ENCODE results near the gene DNAJC6.

DNAJC6 gene

DNA sequence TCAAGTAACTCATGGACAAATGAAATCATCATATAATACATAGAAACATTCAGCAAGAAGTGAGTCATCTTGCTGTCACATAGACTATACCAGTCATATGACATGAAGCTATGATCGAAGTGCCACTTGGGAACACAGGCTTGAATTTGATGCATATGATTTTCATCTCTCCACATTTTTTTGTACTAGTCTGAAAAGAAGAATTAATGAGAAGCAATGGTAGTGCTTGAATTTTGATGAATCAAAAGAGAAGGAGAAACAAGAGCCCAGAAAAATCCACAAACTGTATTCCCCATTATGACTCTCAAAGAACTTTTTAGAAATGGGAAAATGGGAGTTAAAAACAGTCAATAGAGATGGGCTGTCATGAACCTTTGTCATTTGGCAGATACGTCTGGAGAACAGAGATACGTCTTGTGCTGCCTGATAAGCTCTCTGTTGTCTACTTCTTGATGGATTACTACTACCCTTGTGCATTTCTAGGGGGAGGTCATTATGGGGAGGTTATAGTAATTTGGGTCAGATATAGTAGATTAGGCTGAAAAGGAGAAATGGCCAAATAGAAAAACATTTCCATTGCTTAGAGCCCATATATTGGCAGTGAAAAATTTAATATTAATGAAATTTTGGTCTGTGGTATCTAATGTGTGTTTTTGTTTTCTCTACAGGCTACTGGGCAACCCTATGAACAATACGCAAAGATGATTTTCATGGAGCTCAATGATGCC, 103.1 kb downstream of the DNAJC6 start:
- peak; percentile 48 for DNase-seq

DNA sequence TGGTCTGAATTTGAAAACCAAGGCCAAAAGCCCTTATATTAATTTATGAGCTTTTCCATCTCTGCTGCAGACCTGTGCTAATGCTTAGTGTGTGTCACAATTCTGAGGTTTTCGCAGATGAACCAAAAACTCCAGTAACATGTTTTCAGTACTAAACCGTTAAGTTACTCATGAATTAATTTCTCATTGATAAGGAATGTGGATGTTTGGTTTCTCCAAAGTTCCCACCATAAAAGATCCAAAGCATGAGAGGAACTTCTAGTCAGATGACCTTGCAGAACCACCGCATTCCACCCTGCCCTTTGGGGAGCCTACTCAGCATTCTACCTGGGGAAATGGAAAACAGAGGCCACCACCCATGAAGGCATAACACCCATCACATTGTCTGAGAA, 103.6 kb downstream of the DNAJC6 start:
- DNase-seq = peak; percentile 79

DNA sequence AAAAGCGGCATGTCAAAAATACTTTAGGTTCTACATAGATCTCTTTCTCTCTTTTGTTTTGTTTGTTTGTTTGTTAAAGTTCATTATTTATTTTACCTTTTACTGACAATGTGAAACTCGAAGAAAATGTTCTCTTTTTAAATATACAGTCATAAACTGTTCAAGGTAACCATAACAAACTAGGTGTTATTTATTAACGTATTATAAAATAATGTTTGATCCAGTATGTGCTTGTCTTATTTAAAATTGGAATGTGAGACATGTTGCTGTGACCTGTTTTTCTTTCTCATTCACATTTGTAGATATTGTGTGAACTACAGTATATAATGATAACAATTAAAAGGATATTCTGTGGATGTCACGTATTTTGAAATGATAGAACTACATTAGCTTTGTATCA, 105.2 kb downstream of the DNAJC6 start:
- DNase-seq = no peak

DNA sequence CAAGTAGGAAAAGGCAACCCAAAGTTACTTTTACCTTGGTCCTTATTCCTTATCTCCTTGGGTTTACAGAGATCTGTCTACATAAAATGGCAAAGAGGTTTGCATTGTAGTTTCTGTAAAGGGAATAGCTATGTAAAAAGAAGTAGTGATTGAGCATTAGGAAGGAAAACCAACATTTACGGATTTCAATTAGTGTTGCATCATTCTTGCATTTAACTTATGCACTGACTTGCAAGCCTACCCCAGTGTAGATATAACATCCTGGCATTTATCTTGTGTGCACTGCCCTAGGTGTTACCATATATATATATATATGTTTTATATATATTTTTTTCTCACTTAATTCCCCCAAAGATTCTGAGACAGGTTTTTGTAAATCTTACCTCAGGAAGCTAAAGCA, 107.4 kb downstream of the DNAJC6 start:
- no peak for DNase-seq

DNA sequence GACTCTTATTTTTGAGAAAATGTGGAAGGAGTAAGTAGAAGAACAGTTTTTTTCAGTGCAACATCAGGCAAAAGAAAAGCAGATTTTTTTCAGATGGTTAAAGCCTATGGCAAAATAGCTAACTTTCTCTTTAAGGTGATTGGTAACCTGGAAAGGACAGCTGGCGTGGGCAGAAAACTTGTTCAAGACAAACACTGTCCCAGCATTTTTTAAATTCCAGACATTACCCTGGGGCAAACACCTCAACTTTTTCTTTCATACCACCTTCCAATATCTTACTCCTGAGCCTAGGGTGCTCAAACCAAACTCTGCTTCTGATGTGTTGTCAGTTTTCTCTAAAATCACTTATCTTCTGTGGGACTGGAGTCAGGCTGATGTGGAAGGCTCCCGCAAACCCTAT, 108.4 kb downstream of the DNAJC6 start:
- DNase-seq = no peak

DNA sequence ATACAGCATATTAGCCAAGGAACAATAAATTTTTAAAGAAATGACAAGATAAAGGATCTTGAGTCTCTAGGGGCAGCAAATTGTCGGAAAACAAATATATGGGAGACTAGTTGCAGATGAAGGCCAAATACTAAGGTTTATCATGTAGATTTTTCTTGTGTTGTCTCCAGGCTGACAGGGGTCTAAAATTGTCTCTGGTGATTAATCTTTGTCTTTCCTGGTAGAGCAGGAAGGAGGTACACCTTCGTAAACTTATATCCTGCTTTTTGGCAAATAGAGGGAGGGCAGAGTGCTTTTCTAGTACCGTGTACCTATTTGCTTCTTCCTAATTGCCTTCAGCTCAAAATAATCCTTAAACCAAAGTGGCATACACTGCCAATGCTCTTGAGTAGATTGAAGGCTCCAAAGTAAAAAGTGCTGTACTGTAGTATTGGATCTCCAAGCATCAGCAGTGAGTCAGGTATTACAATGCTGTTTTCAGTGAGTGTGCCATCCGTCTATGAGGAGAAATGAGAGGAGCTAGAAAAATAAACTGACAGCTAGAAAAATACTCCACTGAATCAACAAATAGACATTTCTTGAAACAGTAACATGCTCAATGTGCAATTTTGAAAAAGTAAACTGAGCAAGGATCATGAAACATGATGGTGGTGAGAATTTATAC, 109.3 kb downstream of the DNAJC6 start:
- peak; percentile 40 for DNase-seq

DNA sequence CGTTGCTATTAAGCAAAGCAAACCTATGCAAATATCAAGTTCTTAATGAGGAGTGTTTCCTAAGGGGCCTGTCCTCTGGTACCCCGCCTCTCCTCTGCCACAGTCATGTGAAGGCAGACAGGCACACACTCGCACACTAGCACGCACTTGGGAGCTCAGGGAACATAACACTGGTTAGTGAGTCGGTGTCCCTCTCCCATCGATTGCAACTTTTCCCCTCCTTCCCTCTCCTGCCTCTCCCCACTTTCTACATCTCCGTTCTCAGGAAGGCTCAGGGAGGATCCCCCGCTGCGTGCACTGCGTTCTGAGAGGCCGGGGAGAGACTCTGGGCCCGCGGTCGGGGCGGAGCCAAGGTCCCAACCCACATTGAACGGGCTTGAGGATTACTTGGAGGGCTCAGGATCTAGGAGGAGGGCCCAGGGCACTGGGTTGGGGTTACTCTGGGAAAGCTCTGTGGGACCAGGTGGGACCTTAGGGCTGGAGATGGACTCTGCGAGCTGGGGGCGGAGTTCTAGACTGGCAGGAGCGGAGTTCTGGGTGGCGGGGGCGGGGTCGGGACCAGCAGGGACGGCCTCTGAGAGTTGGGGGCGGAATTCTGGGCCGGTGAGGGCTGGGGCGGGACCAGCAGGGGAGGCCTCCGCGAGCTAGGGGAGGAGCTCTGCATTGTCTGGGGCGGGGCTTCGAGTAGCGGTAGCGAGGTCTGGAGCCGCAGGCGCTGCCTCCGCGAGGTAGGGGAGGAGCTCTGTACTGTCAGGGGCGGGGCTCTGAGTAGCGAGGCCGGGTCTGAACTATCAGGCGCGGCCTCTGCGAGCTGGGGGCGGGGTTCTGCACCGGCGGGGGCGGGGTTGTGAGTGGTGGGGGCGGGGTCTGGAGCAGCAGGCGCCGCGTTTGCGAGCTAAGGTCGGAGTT, 110.6 kb downstream of the DNAJC6 start:
- peak; percentile 100 for DNase-seq

DNA sequence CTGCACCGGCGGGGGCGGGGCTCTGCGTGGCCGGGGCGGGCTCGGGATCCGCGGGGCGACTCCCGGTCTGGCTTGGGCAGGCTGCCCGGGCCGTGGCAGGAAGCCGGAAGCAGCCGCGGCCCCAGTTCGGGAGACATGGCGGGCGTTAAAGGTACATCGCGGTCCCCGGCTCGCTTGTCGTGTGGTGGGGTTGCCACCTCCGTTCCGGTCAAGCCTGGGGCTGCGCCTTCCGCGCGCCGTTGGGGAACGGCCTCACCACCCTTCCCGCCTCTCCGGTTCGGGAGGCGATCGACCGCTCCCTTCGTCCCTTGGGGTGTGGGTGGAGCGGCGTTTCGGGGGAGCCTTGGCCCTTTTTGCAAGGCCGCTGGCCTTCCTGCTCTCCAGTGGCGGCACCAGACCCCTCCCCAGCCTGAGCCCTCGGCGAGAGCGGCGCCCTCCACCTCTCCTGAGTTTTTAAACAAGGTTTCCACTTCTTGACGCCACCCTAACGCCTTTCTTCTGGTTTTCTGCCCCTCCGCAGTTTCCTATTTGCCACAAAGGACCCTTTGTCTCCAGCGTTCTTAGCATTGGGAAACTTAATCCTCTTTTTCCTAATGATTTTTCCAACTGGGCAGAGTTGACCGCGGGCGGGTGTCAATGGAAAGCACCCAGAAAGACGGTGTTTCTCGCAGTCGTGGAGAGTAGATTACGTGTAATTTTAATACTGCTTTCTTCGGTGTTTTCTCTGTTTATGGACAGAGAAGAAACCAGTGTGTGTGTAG, 111.4 kb downstream of the DNAJC6 start, which contains the start of the genes LEPR and LEPROT:
Gene LEPR, plus strand, starts transcription at position 79 of the 761 bp plus-strand sequence. CDS start 144,898 bp downstream, outside the sequence.
Gene LEPROT, plus strand, starts transcription at position 79 of the 761 bp plus-strand sequence. Its CDS starts 57 bp downstream, at position 136.
- no peak for DNase-seq

DNA sequence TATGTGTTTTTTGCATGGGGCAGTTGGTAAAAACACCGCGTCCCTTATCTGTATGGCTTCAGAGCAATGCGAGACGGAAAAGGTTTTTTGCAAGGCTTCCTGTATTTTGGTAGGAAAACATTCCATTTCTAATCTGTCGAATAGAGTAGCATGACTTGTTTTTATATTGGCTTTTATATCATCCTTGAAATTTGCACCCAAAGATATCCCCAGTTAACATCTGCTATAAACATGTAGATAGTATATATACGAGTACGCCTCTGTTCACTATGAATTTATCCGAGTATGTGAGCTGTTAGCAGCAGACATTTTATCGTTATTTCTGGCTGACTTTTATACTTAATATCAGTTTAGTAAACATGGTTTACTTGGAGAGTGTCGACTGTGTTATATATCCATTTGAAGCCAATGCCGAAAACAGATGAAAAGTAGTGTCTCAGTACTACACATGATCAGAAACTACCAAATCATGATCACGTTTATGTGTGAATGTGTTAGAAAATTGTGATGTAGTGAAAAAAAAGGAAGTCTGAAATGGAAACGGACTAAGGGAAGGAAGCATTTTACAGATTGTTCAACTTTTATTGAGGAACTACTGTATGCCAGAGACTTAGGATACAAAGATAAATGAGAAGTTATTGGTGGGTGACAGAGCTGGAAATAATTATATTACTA, 112.1 kb downstream of the DNAJC6 start:
- DNase-seq = peak; percentile 35

DNA sequence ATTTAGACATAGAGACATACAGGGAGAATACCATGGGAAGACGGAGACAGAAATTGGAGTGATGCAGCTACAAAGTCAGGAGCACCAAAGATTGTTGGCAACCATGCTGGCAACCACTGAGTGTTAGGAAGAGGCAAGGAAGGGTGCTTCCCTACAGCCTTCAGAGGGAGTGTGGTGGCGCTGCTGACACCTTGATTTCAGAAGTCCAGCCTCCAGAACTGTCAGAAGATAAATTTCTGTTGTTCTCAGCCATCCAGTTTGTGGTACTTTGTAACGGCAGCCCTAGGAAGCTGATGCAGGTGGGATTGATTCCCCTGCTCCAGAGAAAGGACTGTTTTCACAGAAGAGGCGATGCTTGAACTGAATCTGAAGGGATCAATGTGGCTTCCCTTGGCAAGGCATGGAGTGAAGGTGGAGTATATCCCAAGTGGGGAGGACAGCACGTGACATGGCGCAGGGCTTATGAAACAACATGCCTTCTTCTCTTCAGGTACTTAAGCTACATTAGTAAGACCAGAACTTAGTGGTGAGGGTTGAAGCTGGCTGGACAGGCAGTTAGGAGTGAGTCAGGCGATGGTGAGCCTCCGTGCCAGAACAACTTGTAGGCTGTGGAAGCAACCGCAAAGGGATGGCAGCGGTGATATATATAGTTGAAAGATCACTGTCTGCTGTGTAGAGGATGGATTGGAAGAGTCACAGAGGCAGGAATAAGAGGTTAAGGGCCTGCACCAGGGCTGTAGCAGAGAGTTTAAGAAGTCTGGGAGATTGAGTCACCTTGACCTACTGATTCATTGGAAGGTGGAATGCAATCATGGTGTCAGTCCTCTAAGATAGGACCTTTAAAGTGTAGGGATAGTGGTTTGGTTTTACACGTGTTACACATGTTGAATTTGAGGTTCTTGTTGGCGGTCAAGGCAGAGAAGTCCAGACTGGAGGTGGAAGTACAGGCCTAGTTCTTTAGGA, 113.2 kb downstream of the DNAJC6 start:
- DNase-seq = peak; percentile 49

DNA sequence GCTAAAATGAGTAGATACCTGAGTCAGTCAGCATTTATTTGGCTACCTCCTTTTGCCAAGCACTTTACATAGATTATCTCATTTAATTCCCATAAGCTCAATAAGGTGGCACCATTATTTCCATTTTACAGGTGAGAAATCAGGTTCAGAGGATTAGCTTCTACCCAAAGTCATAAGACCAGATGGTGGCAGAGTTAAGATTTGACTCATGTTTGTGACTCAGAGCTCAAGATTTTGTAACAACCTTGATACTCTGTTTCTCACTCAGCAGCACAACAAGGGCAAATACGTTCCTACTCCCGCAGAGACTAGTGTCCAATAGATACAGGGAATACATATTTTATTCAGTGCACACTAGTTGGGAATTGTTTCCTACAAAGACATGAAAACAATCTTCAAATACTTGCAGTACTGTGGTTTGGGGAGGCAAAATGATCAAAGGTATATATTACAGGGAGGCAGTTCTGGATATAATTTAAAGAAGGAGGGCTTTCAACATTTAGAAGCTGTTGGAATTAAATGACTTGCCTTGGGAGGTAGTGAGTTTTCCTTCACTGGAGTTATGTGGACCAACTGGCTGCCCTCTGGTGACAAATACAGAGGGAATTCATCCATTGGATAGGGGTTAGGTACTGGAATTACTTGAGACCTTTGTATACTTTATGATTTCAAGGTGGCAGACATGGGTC, 114.7 kb downstream of the DNAJC6 start:
- peak; percentile 91 for DNase-seq

DNA sequence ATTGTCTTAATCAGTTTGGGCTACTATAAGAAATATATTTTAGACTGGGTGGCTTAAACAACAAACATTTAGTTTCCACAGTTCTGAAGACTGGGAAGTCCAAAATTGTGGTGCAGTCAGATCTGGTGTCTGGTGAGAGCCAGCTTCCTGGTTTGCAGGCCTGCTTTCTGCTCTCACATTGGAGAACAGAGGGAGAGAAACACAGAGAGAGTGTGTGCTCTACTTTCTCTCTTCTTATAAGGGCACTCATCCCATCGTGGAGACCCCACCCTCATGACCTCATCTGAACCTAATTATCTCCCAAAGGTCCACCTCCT, 115.2 kb downstream of the DNAJC6 start:
- no peak for DNase-seq

DNA sequence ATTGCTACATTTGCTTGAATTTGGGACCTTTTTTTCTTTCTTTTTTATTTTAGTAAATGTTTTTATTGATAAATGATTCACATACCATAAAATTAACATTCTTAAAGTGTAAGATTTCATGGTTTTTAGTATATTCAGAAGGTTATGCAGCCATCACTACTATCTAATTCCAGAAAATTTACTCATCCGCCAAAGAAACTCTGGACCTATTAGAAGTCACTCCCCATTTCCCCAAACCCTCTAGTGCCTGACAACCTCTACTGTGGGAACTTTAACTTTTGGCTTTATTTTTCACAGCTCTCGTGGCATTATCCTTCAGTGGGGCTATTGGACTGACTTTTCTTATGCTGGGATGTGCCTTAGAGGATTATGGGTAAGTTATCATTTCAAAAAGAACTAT, 115.7 kb downstream of the DNAJC6 start:
- DNase-seq = no peak

DNA sequence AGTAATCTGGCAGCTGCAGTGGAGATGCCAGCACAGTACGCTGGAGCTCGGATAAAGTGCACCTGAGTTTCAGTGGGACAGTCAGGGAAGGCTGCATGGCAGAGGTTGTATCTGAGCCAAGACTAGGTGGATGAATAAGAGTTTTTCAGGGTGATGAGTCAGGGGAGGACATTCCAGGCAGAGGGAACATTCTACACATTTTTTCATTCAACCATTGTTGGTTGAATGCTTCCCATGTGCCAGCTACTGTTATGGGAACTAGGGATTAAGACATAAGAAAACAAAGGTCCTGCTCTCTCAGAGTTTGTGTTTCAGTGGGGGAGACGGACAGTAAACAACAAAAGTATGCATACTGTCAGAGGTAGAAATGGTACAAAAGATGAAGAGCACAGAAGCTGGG, 116.4 kb downstream of the DNAJC6 start:
- peak; percentile 90 for DNase-seq

DNA sequence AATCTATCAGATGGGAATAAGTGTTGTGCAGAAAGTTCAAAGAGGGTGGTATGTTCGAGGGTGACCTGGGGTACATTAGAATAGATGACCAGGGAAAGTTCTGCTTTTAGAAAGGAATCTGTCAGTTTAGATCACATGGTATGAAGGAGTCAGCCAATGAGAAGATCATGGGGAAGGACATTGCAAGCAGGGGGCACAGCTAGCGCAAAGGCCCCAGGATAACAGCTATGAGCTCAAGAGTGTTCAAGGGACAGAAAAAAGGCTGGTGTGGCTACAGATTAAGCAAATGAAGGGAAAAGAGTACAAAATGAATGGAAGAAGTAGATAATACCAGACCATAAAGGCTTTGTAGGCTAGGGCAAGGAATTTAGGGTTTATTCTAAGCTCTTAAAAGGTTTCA, 119.7 kb downstream of the DNAJC6 start:
- DNase-seq = no peak

DNA sequence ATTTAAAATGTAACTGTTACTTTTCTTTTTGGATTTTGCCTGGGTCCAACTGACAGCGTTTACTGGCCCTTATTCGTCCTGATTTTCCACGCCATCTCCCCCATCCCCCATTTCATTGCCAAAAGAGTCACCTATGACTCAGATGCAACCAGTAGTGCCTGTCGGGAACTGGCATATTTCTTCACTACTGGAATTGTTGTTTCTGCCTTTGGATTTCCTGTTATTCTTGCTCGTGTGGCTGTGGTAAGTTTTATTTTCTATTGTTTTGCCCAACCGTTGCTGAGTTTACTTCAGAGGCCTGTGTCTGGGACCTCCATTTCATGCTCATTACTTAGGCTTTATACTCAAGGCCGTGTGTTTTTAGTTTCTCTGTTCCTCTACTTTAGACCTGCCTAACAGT, 120.5 kb downstream of the DNAJC6 start:
- DNase-seq = peak; percentile 78

DNA sequence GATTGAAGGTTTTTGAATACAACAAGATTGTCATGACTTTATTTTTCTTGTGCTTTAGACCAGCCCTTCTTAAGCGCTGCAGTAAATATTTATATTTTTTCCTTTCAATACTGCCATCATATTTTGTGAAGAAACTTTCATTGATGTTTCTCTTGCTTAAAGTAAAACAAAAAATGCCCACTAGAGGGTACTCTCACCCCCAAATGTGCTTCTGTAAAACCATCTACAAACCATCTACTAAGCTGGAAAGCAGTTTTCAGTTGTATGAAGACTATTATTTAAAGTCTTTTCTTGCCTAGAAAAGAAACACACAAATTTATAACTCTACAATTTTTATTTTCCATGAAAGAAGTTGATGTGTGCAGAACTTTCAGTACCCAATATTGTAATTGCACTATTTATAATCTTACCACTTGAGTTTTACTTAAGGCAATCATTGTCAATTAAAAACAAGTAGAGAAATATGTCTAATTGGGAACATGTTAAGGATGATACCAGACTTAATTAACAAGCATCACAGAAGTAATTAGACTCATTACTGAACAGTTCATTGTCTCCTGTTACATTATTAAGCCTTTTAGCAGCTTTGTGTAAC, 121.9 kb downstream of the DNAJC6 start:
- DNase-seq = peak; percentile 53

DNA sequence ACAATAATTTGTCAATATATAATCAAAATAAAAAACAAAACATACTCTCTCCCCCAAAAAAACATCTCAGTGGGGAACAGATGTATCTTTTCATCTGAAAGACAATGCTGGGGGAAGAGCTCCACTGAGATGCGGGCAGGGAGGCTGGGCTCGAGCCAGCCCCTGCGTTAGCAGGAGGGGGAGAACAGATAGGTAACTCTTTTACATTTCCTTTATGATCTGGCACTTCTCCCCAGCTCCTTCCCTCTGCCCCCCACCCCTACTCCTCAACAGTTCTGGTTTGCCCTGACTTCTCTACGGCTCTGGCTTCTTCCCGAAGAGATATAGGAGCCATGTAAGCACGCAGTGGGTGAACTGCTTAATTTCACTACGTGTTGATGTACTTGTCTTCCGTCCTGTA, 123.6 kb downstream of the DNAJC6 start:
- no peak for DNase-seq

DNA sequence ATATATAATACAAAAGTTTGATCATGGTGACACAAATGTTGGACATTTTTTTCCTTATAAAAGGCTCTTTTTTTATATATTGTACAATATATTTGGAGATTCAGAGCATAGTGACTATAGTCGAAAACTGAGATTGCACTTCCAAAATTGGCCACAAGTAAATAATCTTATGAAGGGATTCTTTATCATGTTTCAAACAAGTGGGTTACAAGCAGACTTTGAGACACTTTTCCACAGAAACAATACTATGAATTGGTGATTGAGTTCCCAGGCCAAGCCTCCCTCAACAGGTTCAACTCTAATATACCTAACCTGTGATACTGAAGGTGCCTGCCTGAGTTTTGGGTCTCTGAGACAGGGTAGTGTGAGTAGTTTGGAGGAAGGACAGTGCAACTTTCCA, 124.9 kb downstream of the DNAJC6 start:
- DNase-seq = no peak

DNA sequence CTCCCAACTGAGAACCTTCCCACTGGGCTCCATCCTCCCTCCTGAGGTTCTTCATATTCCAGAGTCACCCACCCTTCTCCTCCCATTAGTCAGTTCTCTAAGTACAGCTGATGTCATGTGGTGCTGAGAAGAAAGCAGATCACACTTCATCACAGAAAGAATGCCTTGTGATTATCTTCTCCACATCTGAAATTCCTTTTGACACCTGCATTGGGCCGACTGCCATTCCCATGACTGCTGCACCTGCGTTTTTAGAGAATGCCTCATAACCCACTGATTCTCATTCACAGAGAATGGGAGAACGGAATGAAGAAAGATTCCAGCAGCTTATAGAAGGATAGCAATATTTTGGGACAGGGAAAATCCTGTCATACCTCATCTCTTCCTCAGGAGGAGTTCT, 125.4 kb downstream of the DNAJC6 start:
- no peak for DNase-seq
